ENCODE measurements around the gene SLC22A8. TPM values are rescaled to one million over a fixed set of nuclear protein-coding genes. Genes with fewer than 3 reads are reported as not detected.

Gene SLC22A8
- total RNA-seq, 1 experiment from 2014 or later = not detected

DNA sequence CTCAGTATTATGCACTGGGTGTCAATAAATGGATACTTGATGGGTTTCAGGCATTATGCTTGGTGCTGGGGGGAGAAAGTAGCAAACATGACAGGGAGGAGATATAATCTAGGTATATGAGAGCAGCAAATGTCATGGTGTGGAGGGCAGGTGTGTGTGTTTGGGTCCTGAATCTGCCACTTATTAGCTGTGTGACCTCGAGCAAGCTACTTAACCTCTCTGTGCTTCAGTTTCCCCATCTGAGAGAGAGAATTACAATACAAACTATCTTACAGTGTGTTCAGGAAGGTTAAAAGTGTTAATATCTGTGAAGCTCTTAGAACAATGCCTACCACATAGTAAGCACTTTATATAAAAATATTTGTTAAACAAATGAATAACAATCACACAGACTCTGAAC lies 2.8 kb downstream of the SLC22A8 start:
- ChIA-PET POLR2A (no interaction called here), CTCF (interaction anchor here (0.6 kb wide), 1 partner anchor 142 kb away, joined by 3 read pairs; no protein-coding TSS in a partner anchor)
- no peaks in the 10 kb centered on the region for H3K36me3 ChIP-seq (ENCODE audit: control insufficient read depth, insufficient read depth, low read length)
- ATAC-seq = no peak
- TF ChIP-seq, protein P1, sequence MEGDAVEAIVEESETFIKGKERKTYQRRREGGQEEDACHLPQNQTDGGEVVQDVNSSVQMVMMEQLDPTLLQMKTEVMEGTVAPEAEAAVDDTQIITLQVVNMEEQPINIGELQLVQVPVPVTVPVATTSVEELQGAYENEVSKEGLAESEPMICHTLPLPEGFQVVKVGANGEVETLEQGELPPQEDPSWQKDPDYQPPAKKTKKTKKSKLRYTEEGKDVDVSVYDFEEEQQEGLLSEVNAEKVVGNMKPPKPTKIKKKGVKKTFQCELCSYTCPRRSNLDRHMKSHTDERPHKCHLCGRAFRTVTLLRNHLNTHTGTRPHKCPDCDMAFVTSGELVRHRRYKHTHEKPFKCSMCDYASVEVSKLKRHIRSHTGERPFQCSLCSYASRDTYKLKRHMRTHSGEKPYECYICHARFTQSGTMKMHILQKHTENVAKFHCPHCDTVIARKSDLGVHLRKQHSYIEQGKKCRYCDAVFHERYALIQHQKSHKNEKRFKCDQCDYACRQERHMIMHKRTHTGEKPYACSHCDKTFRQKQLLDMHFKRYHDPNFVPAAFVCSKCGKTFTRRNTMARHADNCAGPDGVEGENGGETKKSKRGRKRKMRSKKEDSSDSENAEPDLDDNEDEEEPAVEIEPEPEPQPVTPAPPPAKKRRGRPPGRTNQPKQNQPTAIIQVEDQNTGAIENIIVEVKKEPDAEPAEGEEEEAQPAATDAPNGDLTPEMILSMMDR (IDR thresholded peaks at IDR 0.05) = no peak
- TF ChIP-seq, protein P2, sequence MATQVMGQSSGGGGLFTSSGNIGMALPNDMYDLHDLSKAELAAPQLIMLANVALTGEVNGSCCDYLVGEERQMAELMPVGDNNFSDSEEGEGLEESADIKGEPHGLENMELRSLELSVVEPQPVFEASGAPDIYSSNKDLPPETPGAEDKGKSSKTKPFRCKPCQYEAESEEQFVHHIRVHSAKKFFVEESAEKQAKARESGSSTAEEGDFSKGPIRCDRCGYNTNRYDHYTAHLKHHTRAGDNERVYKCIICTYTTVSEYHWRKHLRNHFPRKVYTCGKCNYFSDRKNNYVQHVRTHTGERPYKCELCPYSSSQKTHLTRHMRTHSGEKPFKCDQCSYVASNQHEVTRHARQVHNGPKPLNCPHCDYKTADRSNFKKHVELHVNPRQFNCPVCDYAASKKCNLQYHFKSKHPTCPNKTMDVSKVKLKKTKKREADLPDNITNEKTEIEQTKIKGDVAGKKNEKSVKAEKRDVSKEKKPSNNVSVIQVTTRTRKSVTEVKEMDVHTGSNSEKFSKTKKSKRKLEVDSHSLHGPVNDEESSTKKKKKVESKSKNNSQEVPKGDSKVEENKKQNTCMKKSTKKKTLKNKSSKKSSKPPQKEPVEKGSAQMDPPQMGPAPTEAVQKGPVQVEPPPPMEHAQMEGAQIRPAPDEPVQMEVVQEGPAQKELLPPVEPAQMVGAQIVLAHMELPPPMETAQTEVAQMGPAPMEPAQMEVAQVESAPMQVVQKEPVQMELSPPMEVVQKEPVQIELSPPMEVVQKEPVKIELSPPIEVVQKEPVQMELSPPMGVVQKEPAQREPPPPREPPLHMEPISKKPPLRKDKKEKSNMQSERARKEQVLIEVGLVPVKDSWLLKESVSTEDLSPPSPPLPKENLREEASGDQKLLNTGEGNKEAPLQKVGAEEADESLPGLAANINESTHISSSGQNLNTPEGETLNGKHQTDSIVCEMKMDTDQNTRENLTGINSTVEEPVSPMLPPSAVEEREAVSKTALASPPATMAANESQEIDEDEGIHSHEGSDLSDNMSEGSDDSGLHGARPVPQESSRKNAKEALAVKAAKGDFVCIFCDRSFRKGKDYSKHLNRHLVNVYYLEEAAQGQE (IDR thresholded peaks at IDR 0.05; ENCODE audit: insufficient read depth in 1 of 2, low read depth in 2 of 2, low read length in 1 of 2) = no peak
- no peak for TF ChIP-seq POLR2AphosphoS5 (IDR thresholded peaks at IDR 0.05; ENCODE audit: low read depth, low read length)
- BruUV-seq (replicated peaks) = no TSS peak
- H3K9me3 ChIP-seq (ENCODE audit: control insufficient read depth, insufficient read depth, low read depth, low read length) = no peaks in the 10 kb centered on the region
- H3K27me3 ChIP-seq (ENCODE audit: control insufficient read depth, insufficient read depth, low read length) = no peaks in the 10 kb centered on the region; the same call in 1 of the 2 replicates
- in situ Hi-C loops (cut with HindIII; ENCODE audit: low pct_unique_long_range_greater_than_20kb, low sequenced_read_pairs) = no loop called here
- DNase-seq (ENCODE audit: low read depth, low spot score) = no peak
- no peak overlapping the region for H3K27ac ChIP-seq (ENCODE audit: low read length)
- H3K4me3 ChIP-seq (ENCODE audit: low read depth in 2 of 2, low read length in 2 of 2) = no peak overlapping the region
- intact Hi-C loops (cut with micrococcal nuclease; ENCODE audit: unreplicated experiment) = no loop called here
- H3K4me1 ChIP-seq (ENCODE audit: control insufficient read depth, insufficient read depth, low read length) = peaks cover 7% of the 10 kb centered on the region

DNA sequence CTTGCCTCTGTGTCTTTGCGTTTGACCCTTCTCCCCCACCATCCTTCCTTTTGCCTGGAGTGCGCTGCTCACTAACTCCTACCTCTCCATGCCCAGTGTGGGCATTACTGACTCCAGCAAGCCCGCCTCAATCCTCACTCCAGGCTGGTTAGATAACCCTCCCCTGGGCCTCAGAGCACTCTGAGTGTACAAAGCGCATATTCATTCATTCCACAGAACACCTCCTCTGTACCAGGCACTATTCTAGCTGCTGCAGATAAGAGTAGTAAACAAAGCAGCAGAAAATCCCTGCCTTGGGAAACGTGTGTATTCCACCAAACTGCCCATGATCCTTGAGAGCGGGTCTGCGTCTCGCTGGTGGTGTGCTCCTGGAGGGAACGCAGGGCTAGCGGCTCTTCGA lies 3.2 kb downstream of the SLC22A8 start:
- ChIA-PET POLR2A (no interaction called here), CTCF (no interaction called here)
- DNase-seq (ENCODE audit: low read depth, low spot score) = no peak
- in situ Hi-C loops (cut with HindIII; ENCODE audit: low pct_unique_long_range_greater_than_20kb, low sequenced_read_pairs) = no loop called here
- H3K27me3 ChIP-seq (ENCODE audit: control insufficient read depth, insufficient read depth, low read length) = no peaks in the 10 kb centered on the region
- H3K4me3 ChIP-seq (ENCODE audit: low read depth in 2 of 2, low read length in 2 of 2) = no peak overlapping the region
- TF ChIP-seq, protein P1 (IDR thresholded peaks at IDR 0.05) = no peak
- TF ChIP-seq POLR2AphosphoS5 (IDR thresholded peaks at IDR 0.05; ENCODE audit: low read depth, low read length) (no peak), SIN3A (IDR thresholded peaks at IDR 0.05; ENCODE audit: borderline replicate concordance, insufficient read depth, low read depth, low read length) (no peak)
- TF ChIP-seq, protein P2 (IDR thresholded peaks at IDR 0.05; ENCODE audit: insufficient read depth in 1 of 2, low read depth in 2 of 2, low read length in 1 of 2) = no peak
- no peaks in the 10 kb centered on the region for H3K9me3 ChIP-seq (ENCODE audit: control insufficient read depth, insufficient read depth, low read depth, low read length)
- no peak for ATAC-seq
- intact Hi-C loops (cut with micrococcal nuclease; ENCODE audit: unreplicated experiment) = no loop called here
- peaks cover 4% of the 10 kb centered on the region for H3K4me1 ChIP-seq (ENCODE audit: control insufficient read depth, insufficient read depth, low read length)
- no peaks in the 10 kb centered on the region for H3K36me3 ChIP-seq (ENCODE audit: control insufficient read depth, insufficient read depth, low read length)
- BruUV-seq (replicated peaks) = no TSS peak
- H3K27ac ChIP-seq (ENCODE audit: low read length) = no peak overlapping the region

Data from Panc1 (cell line).